ENCODE results near the gene PDZD11.
"Not testable (repeated sequence)": the region's sequence is repeated elsewhere in the genome, so short reads cannot be mapped to it uniquely, and the experiment has no call there.

PDZD11 gene, protein sequence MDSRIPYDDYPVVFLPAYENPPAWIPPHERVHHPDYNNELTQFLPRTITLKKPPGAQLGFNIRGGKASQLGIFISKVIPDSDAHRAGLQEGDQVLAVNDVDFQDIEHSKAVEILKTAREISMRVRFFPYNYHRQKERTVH

DNA sequence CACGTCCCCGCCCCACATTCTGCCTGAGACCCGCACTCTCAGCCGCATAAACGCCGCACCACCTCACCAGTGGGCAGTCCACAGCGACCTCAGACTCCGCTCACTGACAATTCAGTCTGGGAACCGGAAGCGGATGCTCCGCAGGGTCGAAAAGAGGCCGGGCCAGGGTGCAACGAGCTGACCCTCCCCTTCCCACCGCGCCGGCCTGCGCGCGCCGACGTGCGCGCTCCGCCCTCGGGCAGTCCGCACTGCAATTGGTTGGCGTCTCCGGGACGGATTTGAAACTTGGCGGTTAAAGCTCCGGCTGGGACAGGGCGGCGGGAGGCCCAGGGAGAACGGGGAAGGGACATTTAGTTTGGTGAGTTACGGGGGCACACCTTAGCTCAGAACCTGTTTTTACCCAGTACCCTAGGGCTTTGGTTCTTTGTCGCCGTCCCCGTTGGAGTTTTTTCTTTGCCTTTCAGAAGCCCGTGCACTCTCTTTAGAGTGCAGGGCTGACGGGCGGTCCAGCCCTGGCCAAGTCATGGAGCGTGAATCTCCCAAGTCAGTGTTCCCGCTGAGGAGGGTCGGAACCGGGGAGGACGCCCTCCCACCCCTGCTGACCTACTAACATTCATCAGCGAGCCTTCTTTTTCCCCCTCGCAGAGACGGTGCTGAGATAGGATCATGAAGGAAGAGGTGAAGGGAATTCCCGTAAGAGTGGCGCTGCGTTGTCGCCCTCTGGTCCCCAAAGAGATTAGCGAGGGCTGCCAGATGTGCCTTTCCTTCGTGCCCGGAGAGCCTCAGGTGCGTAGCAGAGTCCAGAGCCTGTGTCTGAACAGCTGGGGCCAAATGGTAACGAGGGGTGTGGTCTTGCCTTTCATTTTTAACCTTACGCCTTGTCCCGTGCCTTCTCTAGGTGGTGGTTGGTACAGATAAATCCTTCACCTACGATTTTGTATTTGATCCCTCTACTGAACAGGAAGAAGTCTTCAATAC lies at the start of gene PDZD11, which contains the start of gene KIF4A:
Gene PDZD11 (minus strand): TSS at position 135 of the 978 bp plus-strand sequence. CDS start 586 bp downstream, outside the sequence.
Gene KIF4A (plus strand): TSS at position 312 of the 978 bp plus-strand sequence. CDS start 355 bp downstream, at position 667.
- DNase-seq (ENCODE audit: low spot score): peak; percentile 97

DNA sequence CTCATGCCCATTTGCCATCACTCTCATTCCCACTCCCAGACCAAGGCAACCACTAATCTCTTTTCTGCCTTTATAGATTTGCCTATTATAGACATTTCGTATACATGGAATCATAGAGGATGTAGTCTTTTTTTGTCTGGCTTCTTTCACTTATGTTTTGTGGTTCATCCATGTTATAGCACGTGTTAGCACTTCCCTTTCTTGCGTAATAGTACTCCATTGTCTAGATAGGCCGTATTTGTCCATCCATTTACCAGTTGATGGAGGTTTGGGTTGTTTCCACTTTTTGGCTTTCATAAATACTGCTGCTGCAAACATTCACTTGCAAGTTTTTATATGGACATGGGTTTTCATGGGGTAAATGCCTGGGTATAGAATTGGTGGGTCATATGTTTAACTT lies 48.6 kb upstream of the PDZD11 start:
- no peak for DNase-seq (ENCODE audit: low spot score)

DNA sequence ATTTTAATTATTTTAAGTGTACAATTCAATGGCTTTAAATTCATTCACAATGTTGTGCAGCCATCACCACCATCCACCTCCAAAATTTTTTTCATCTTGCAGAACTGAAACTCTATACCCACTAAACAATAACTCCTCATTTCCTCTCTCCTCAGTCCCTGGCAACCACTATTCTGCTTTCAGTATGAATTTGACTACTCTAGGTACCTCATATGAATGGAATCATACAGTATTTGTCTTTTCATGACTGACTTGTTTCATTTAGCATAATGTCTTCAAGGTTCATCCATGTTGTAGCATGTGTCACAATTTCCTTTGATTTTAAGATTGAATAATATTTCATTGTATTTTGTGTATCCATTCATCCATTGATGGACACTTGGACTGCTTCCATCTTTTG lies 47.0 kb upstream of the PDZD11 start:
- no peak for DNase-seq (ENCODE audit: low spot score)

GRCh38 chrX:70332600-70332999 lies 42.9 kb upstream of the PDZD11 start:
- no peak for DNase-seq (ENCODE audit: low spot score)

GRCh38 chrX:70331161-70331560 lies 41.4 kb upstream of the PDZD11 start:
- no peak for DNase-seq (ENCODE audit: low spot score)

DNA sequence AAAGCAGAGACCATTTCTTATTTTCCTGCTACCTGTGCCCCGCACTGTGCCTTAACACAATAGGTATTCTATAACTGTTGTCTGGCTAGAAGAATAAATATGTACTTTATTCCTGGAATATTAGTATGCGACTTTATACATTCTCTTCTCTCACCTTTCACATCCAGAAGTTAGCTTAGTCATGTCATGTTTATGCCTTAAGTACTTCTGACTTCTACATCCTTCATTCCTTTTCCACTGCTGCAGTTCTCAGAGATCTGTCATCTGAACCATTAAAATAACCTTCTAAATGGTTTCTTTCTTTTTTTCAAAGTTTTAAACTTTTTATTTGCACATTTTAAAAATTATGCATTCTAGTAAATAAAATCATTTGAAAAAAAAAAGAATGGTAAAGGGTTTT lies 34.6 kb upstream of the PDZD11 start:
- no peak for DNase-seq (ENCODE audit: low spot score)

DNA sequence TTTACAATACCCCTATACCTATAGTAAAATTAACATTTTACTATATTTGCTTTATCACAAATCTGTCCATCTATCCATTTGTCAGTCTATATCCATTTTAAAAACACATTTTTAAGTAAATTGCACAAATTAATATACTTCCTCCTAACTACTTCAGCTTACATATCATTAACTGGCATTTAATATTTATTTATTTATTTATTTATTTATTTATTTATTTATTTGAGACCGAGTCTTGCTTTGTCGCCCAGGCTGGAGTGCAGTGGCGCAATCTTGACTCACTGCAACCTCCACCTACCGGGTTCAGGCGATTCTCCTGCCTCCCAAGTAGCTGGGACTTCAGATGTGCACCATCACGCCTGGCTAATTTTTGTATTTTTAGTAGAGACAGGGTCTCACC lies 33.9 kb upstream of the PDZD11 start:
- not testable (repeated sequence) for DNase-seq (ENCODE audit: low spot score)

DNA sequence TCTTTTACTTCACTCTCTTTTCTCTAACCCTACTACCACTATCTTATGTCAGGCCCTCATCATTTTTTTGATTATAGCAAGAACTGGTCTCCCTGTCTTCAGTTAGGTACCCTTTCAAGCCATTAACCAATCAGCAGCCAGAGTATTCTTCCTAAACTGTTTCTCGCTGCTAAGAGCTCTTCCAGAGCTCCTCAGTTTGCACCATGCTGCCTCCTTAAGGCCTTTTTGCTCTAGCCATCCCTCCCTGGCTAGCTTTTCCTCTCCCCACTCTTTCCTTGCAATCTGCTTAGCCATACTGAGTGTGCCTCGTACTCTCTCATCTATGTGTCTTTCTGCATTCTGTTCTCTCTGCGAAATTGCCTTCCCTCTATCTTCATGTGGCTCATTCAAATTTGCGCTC lies 33.1 kb upstream of the PDZD11 start:
- no peak for DNase-seq (ENCODE audit: low spot score)

GRCh38 chrX:70313503-70313902 lies 23.8 kb upstream of the PDZD11 start:
- DNase-seq (ENCODE audit: low spot score): no peak

GRCh38 chrX:70301716-70302115 lies 12.0 kb upstream of the PDZD11 start:
- no peak for DNase-seq (ENCODE audit: low spot score)

DNA sequence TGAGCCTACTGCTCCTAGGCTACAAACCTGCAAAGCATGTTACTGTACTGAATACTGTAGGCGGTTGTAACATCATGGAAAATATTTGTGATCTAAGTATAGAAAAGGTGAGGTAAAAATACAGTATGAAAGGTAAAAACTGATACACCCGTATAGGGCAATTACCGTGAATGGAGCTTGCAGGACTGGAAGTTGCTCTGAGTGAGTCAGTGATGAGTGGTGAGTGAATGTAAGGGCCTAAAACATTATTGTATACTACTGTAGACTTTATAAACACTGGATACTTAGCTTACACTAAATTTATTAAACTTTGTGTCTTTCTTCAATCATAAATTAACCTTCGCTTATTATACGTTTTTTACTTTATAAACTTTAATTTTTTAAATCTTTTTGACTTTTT lies 3.9 kb upstream of the PDZD11 start:
- DNase-seq (ENCODE audit: low spot score): no peak

- no peak for DNase-seq (ENCODE audit: low spot score)
Observed at GRCh38 chrX:70292788-70293187, 3.1 kb upstream of the PDZD11 start.

- DNase-seq (ENCODE audit: low spot score): peak; percentile 12
Observed at GRCh38 chrX:70289168-70289792, 447 bp downstream of the PDZD11 start.

GRCh38 chrX:70281951-70282350 lies 7.8 kb downstream of the PDZD11 start, which contains the start of gene RAB41:
RAB41 (plus strand) TSS chrX:70282172; CDS start chrX:70282218, 46 bp downstream.
- no peak for DNase-seq (ENCODE audit: low spot score)

DNA sequence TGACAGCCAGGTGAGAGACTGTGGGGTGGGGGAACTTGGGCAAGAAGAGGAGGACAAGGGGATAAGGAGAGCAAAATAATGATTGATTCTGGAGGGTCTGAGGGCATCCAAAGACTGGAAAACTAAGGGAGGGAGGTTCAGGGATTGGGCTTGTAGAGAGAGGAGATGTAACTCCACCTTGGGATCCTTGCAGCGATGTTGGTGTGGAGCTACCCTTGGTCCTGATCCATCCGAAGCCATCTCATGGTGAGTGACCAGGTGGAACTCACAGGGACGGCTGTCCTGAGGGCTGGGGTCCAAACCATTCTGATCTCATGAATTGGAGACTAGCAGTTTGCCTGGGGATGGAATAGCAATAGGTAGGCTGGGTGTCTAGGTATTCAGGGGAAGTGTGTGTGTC lies 9.2 kb downstream of the PDZD11 start:
- DNase-seq (ENCODE audit: low spot score): no peak

GRCh38 chrX:70279081-70279480 lies 10.6 kb downstream of the PDZD11 start:
- no peak for DNase-seq (ENCODE audit: low spot score)

- DNase-seq (ENCODE audit: low spot score): not testable (repeated sequence)
Observed at GRCh38 chrX:70274029-70274428, 15.7 kb downstream of the PDZD11 start.

DNA sequence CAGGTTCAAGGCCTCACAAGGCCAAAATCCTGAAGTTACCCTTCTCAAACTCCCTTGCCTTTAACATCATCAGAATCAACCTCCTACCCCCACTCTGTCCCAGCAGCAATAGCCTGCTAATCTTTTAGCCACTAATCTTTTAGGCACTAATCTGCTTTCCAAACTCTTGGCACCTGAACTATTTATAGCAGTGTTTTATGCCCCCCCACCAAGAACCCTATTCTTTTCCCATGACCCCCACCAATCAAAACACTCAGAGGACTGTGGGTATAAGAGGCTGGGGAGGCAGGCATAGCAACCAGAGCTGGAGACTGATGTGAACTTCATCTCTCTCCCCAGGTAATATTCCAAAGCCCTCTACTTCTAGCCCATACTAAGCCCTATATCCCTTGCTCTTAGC lies 21.7 kb downstream of the PDZD11 start, which contains the start of gene ARR3:
Gene ARR3 (plus strand): TSS at position 301 of the 400 bp plus-strand sequence. CDS start 1,052 bp downstream, outside the sequence.
- no peak for DNase-seq (ENCODE audit: low spot score)

- DNase-seq (ENCODE audit: low spot score): no peak
Observed at GRCh38 chrX:70264784-70265183, 24.9 kb downstream of the PDZD11 start.

DNA sequence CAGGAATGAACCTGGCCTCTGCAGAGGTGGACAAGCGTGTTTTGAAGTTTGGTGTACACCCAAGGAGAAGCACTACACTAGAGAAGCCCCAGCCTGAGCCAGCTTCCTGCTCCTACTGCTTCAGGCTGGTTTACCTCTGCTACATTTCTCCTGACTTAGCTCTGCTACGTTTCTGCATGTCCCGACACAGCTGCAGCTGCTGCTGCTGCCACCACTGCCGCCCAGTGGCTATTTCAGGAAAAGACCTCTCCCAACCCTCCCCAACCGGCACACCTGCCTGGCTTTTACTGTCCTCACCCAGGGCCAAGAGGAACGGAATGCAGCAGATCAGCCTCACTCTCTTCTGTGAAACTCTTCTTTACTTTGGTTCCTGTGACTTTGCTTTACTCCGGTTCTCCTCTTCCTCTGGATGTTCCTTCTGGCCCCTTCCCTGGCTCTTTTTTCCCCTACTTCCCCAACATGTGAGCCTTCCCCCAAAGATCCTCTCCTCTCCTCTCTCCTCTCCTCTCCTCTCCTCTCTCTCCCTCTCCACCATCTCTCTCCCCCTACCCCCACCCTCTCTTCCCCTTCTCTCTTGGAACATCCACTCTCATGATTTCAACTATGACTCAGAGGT lies 26.7 kb downstream of the PDZD11 start:
- DNase-seq (ENCODE audit: low spot score): peak; percentile 32

- DNase-seq (ENCODE audit: low spot score): no peak
Observed at GRCh38 chrX:70260104-70260503, 29.6 kb downstream of the PDZD11 start, which contains the start of gene P2RY4. P2RY4 (minus strand) TSS chrX:70260204; CDS start chrX:70259624, 580 bp downstream.

All from AG20443 (cell line).